Nephron (organoid): Measurements from ENCODE around the gene KIFAP3.
"Not testable (repeated sequence)": the region's sequence is repeated elsewhere in the genome, so short reads cannot be mapped to it uniquely, and the experiment has no call there.

Experiments used
- H3K27ac Mint-ChIP-seq, 3 experiments: 2 replicates each; pipeline ENCODE4 v1.8.0; 2020; ENCODE audit warnings: mixed read lengths in 3 of 3, mild to moderate bottlenecking in 2 of 3, moderate library complexity in 1 of 3
- H3K27me3 Mint-ChIP-seq: 2 replicates; pipeline ENCODE4 v1.8.0; 2021; ENCODE audit warnings: low read depth, mild to moderate bottlenecking, moderate library complexity, mixed read lengths
- H3K36me3 Mint-ChIP-seq: 2 replicates; pipeline ENCODE4 v1.8.0; 2020; ENCODE audit warnings: low read depth, mixed read lengths
- H3K4me1 Mint-ChIP-seq: 2 replicates; pipeline ENCODE4 v1.8.0; 2020; ENCODE audit warnings: mixed read lengths
- H3K4me3 Mint-ChIP-seq, 3 experiments: 2 replicates each; pipeline ENCODE4 v1.8.0; 2020; ENCODE audit warnings: mild to moderate bottlenecking in 3 of 3, mixed read lengths in 3 of 3, moderate library complexity in 2 of 3
- H3K9me3 Mint-ChIP-seq: 2 replicates; pipeline ENCODE4 v1.8.0; 2020; ENCODE audit warnings: mixed read lengths
- CTCF ChIP-seq, 3 experiments: fragments of 200-600 bp; sonication (generic); IDR thresholded peaks; one replicate each; pipeline ENCODE4 v1.5.0; 2021; ENCODE audit warnings: antibody characterized with exemption in 3 of 3; ENCODE audit not compliant: unreplicated experiment in 3 of 3

Gene KIFAP3

GRCh38 chr1:169873582-169874199 is 200.8 kb downstream of the KIFAP3 start:
- Mint-ChIP-seq H3K9me3 (peaks cover 17% of the 10 kb centered on the region), H3K4me3 (no peak overlapping the region), H3K36me3 (peaks cover 86% of the 10 kb centered on the region), H3K27me3 (no peaks in the 10 kb centered on the region), H3K27ac (no peak overlapping the region), H3K4me1 (no peaks in the 10 kb centered on the region)
- TF ChIP-seq CTCF (IDR thresholded peaks at IDR 0.05; ENCODE audit: unreplicated experiment in 3 of 3), result no peak

DNA sequence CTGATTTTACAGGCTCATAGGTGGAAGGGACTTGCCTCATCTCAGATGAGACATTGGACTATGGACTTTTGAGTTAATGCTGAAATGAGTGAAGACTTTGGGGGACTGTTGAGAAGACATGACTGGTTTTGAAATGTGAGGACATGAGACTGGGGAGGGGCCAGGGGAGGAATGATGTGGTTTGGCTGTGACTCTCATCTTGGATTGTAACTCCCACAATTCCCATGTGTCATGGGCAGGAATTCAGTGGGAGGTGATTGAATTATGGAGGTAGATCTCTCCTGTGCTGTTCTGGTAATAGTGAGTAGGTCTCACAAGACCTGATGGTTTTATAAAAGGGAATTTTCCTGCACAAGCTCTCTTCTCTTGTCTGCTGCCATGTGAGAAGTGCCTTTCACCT is 201.6 kb downstream of the KIFAP3 start:
- H3K27me3 Mint-ChIP-seq, result no peaks in the 10 kb centered on the region
- no peaks in the 10 kb centered on the region for H3K4me1 Mint-ChIP-seq
- peaks cover 17% of the 10 kb centered on the region for H3K9me3 Mint-ChIP-seq
- no peak overlapping the region for H3K27ac Mint-ChIP-seq
- H3K4me3 Mint-ChIP-seq, result no peak overlapping the region
- no peak for TF ChIP-seq CTCF (IDR thresholded peaks at IDR 0.05; ENCODE audit: unreplicated experiment in 3 of 3)
- peaks cover 88% of the 10 kb centered on the region for H3K36me3 Mint-ChIP-seq

DNA sequence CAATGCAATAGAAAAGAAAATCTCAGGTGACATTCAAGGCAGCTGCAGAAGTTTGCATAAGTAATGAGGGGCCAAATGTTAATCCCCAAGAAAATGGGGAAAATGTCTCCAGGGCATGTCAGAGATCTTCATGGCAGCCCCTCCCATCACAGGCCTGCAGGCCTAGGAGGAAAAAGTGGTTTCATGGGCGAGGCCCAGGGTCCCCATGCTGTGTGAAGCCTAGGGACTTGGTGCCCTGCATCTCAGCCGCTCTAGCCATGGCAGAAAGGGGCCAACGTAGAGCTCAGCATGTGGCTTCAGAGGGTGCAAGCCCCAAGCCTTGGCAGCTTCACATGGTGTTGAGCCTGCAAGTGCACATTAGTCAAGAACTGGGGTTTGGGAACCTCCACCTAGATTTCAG is 202.5 kb downstream of the KIFAP3 start:
- not testable (repeated sequence) for H3K27me3 Mint-ChIP-seq, H3K4me3 Mint-ChIP-seq, H3K27ac Mint-ChIP-seq, H3K4me1 Mint-ChIP-seq
- peaks cover 89% of the 10 kb centered on the region for H3K36me3 Mint-ChIP-seq
- H3K9me3 Mint-ChIP-seq, result peaks cover 17% of the 10 kb centered on the region
